Suprapubic skin (tissue), 4 donors: ENCODE results near the gene CDH13.

Source experiments
- CTCF ChIP-seq, 2 donors: fragments of 200-600 bp in 1 of 2; fragments of 450-650 bp in 1 of 2; sonication (generic) in 1 of 2; IDR thresholded peaks; one replicate each; pipeline ENCODE4 v1.5.1; 2016 to 2019; ENCODE audit warnings: antibody characterized with exemption in 2 of 2, mild to moderate bottlenecking in 1 of 2, moderate library complexity in 1 of 2
- POLR2A ChIP-seq, 2 donors: fragments of 450-650 bp; IDR thresholded peaks; one replicate each; pipeline ENCODE4 v1.6.1; 2017; ENCODE audit warnings: antibody characterized with exemption in 2 of 2, mild to moderate bottlenecking in 2 of 2, moderate library complexity in 2 of 2
- POLR2AphosphoS5 ChIP-seq, 3 donors: sonication (generic); formaldehyde crosslinking; IDR thresholded peaks; one replicate each; pipeline ENCODE4 v1.6.1; 2017; ENCODE audit warnings: antibody characterized with exemption in 3 of 3

GRCh38 chr16:83814659-83814985 is 1187.9 kb downstream of the CDH13 start:
- TF ChIP-seq CTCF (IDR thresholded peaks at IDR 0.05), result no peak
- TF ChIP-seq POLR2A (IDR thresholded peaks at IDR 0.05), result no peak
- no peak for TF ChIP-seq POLR2AphosphoS5 (IDR thresholded peaks at IDR 0.05)
